Subcutaneous abdominal adipose tissue (tissue), 5 donors: Measurements from ENCODE around the gene DEGS2.

Source experiments
- H3K27ac ChIP-seq: one replicate; pipeline ENCODE4 v1.7.0; 2013; ENCODE audit warnings: low read depth, mild to moderate bottlenecking, inconsistent platforms, low read length, moderate library complexity
- H3K27me3 ChIP-seq, 5 donors: one replicate each; pipeline ENCODE4 v1.7.0; 2013; ENCODE audit warnings: low read length in 5 of 5, inconsistent platforms in 1 of 5; ENCODE audit not compliant: control insufficient read depth in 5 of 5, insufficient read depth in 4 of 5
- H3K36me3 ChIP-seq, 5 donors: one replicate each; pipeline ENCODE4 v1.7.0; 2013; ENCODE audit warnings: low read length in 5 of 5; ENCODE audit not compliant: control insufficient read depth in 5 of 5, insufficient read depth in 5 of 5
- H3K4me1 ChIP-seq, 5 donors: one replicate each; pipeline ENCODE4 v1.7.0; 2013; ENCODE audit warnings: low read length in 5 of 5, mild to moderate bottlenecking in 3 of 5, moderate library complexity in 1 of 5; ENCODE audit not compliant: control insufficient read depth in 5 of 5, insufficient read depth in 5 of 5
- H3K4me3 ChIP-seq, 5 donors: one replicate each; pipeline ENCODE4 v1.7.0; 2013; ENCODE audit warnings: low read length in 5 of 5, low read depth in 1 of 5
- H3K9ac ChIP-seq, 5 donors: one replicate each; pipeline ENCODE4 v1.7.0; 2013; ENCODE audit warnings: low read length in 5 of 5, mild to moderate bottlenecking in 4 of 5, moderate library complexity in 3 of 5
- H3K9me3 ChIP-seq, 5 donors: one replicate each; pipeline ENCODE4 v1.7.0; 2013; ENCODE audit warnings: low read length in 5 of 5; ENCODE audit not compliant: control insufficient read depth in 5 of 5
- donor health status: healthy.
- donor health status: healthy.
- donor health status: healthy.
- donor health status: healthy.
- donor health status: healthy.

DEGS2 gene

GRCh38 chr14:100178691-100179090 lies 19.2 kb upstream of the DEGS2 start:
- no peaks in the 10 kb centered on the region for H3K36me3 ChIP-seq
- H3K9me3 ChIP-seq: no peaks in the 10 kb centered on the region
- no peaks in the 10 kb centered on the region for H3K4me1 ChIP-seq
- no peak overlapping the region for H3K4me3 ChIP-seq
- H3K27me3 ChIP-seq: no peaks in the 10 kb centered on the region
- no peak overlapping the region for H3K27ac ChIP-seq
- no peak overlapping the region for H3K9ac ChIP-seq

DNA sequence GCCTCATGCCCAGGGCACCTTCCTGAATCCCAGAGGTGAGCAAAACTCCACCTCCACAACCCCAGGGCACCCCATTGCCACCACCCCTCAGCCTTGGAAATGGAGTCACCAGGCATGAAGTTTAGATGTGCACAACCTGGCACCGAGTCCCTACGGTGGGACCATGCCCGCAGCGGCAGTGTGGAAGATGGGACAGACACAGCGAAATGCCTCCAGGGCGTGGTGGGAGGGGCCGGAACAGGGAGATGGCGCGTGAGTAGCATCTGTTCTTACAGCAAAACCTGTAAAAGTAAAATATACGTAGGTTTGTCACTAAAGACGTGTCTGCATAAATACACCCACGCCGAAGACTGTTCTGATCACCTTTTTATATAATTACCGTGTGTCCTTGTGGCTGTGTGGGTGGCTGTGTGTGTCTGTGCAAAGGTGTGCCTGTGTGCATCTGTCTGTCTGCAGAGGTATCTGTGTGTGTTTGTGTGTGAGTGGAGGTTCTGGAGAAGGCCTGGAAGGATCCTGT lies 17.4 kb upstream of the DEGS2 start:
- peaks cover 0 to 6% (median 0%) of the 10 kb centered on the region in 5 donors for H3K27me3 ChIP-seq
- H3K4me3 ChIP-seq: no peak overlapping the region
- no peaks in the 10 kb centered on the region for H3K36me3 ChIP-seq
- H3K9ac ChIP-seq: no peak overlapping the region
- H3K27ac ChIP-seq: no peak overlapping the region
- no peaks in the 10 kb centered on the region for H3K4me1 ChIP-seq
- no peaks in the 10 kb centered on the region for H3K9me3 ChIP-seq

GRCh38 chr14:100173353-100173752 lies 13.9 kb upstream of the DEGS2 start:
- Histone ChIP-seq H3K36me3 (no peaks in the 10 kb centered on the region), H3K4me1 (no peaks in the 10 kb centered on the region), H3K9me3 (no peaks in the 10 kb centered on the region), H3K27me3 (peaks cover 0 to 6% (median 0%) of the 10 kb centered on the region in 5 donors), H3K27ac (no peak overlapping the region), H3K9ac (no peak overlapping the region), H3K4me3 (no peak overlapping the region)

DNA sequence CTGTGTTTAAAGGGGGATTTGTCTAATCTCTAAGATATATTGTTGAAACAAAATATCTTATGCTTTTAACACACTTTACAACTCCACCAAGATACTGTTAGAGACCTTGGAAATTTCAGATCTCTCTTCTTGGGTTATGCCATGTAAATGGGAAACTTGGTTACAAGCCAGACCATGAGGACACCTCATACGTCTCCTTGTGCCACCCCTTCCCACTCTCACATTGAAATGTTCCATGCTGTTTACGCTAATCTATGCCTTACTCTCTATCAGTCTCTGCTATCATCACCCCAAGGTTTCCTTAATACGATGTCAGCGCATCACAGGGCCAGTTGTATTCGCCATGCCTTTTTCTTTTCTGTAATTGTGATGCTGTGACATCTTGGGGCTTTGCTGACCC lies 13.4 kb upstream of the DEGS2 start:
- Histone ChIP-seq H3K27ac (no peak overlapping the region), H3K9me3 (no peaks in the 10 kb centered on the region), H3K4me3 (no peak overlapping the region), H3K36me3 (no peaks in the 10 kb centered on the region), H3K9ac (no peak overlapping the region), H3K4me1 (no peaks in the 10 kb centered on the region), H3K27me3 (peaks cover 0 to 6% (median 0%) of the 10 kb centered on the region in 5 donors)

GRCh38 chr14:100170880-100171279 lies 11.4 kb upstream of the DEGS2 start:
- Histone ChIP-seq H3K4me1 (peaks cover 0 to 8% (median 6%) of the 10 kb centered on the region in 5 donors), H3K36me3 (no peaks in the 10 kb centered on the region), H3K9me3 (no peaks in the 10 kb centered on the region), H3K9ac (no peak overlapping the region), H3K27ac (no peak overlapping the region), H3K4me3 (no peak overlapping the region), H3K27me3 (peaks cover 0 to 6% (median 4%) of the 10 kb centered on the region in 5 donors)

DNA sequence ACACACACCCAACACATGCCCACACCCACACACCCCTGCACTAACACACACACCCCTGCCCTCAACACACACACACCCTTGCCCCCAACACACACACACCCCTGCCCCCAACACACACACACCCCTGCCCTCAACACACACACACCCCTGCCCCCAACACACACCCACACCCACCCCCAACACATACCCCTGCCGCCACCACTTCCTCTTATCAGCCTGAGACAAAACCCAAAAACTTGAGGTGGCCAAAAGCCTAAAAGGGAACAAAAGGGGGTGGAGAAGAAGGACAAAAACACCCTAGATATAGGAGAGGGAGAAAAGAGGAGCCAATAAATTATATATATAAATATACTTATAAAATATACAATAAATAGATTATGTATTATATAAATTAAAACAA lies 9.1 kb upstream of the DEGS2 start:
- Histone ChIP-seq H3K27ac (no peak overlapping the region), H3K4me3 (no peak overlapping the region), H3K9ac (no peak overlapping the region), H3K9me3 (no peaks in the 10 kb centered on the region), H3K4me1 (peaks cover 0 to 8% (median 6%) of the 10 kb centered on the region in 5 donors), H3K36me3 (no peaks in the 10 kb centered on the region), H3K27me3 (peaks cover 0 to 9% (median 4%) of the 10 kb centered on the region in 5 donors)

GRCh38 chr14:100165831-100166440 lies 6.5 kb upstream of the DEGS2 start:
- Histone ChIP-seq H3K9ac (no peak overlapping the region), H3K4me3 (peak overlapping the region in 3 of 5 donors; percentile 41 to 49 (median 41)), H3K9me3 (no peaks in the 10 kb centered on the region), H3K27ac (no peak overlapping the region), H3K4me1 (peaks cover 0 to 8% (median 6%) of the 10 kb centered on the region in 5 donors), H3K27me3 (peaks cover 3 to 13% (median 4%) of the 10 kb centered on the region in 5 donors), H3K36me3 (no peaks in the 10 kb centered on the region)

DNA sequence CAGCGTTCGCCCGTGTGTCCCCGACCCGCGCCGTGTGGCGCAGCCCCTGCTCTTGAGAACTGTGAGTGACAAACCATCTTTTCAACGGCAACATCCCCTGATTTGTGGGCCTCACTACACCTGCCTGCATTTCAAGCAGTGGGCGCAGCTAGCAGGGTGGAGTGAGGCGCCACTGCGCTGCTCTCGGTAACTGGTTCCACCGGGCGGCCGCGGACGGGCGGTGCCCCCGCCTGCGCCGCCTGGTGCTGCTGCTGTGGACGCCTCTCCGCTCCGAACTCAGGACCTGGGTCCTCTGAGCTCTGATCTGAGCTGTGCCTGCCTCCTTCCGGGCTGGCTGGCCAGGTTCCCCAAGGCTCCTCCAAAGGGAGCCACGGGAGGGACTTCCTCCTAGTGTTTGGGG lies 5.9 kb upstream of the DEGS2 start:
- peaks cover 0 to 8% (median 6%) of the 10 kb centered on the region in 5 donors for H3K4me1 ChIP-seq
- H3K9me3 ChIP-seq: peaks cover 0 to 3% (median 1%) of the 10 kb centered on the region in 5 donors
- no peak overlapping the region for H3K4me3 ChIP-seq
- no peak overlapping the region for H3K27ac ChIP-seq
- no peaks in the 10 kb centered on the region for H3K36me3 ChIP-seq
- H3K27me3 ChIP-seq: peaks cover 8 to 18% (median 9%) of the 10 kb centered on the region in 5 donors
- no peak overlapping the region for H3K9ac ChIP-seq

- Histone ChIP-seq H3K36me3 (no peaks in the 10 kb centered on the region), H3K9ac (no peak overlapping the region), H3K9me3 (peaks cover 0 to 5% (median 4%) of the 10 kb centered on the region in 5 donors), H3K4me1 (peaks cover 0 to 20% (median 10%) of the 10 kb centered on the region in 5 donors), H3K27me3 (peaks cover 20 to 36% (median 29%) of the 10 kb centered on the region in 5 donors), H3K4me3 (no peak overlapping the region), H3K27ac (no peak overlapping the region)
Measured at GRCh38 chr14:100160534-100160916, 1.1 kb upstream of the DEGS2 start.

GRCh38 chr14:100159865-100160533 lies 554 bp upstream of the DEGS2 start:
- peak overlapping the region in 1 of 5 donors; percentile 7 for H3K9ac ChIP-seq
- H3K4me1 ChIP-seq: peaks cover 0 to 20% (median 12%) of the 10 kb centered on the region in 5 donors
- H3K27ac ChIP-seq: no peak overlapping the region
- H3K27me3 ChIP-seq: peaks cover 20 to 32% (median 29%) of the 10 kb centered on the region in 5 donors
- no peaks in the 10 kb centered on the region for H3K36me3 ChIP-seq
- H3K9me3 ChIP-seq: peaks cover 2 to 9% (median 6%) of the 10 kb centered on the region in 5 donors
- peak overlapping the region in 2 of 5 donors; percentile 14 to 47 for H3K4me3 ChIP-seq
